Gastrocnemius medialis (tissue), 4 donors: ENCODE data around the gene BRWD1.

ENCODE experiments used
- CTCF ChIP-seq, 5 experiments: fragments of 450-650 bp in 3 of 5; fragments of 200-600 bp in 2 of 5; sonication (generic) in 2 of 5; IDR thresholded peaks in 4 of 5; conservative IDR thresholded peaks in 1 of 5; 1 replicate in 4 of 5; 2 replicates in 1 of 5; pipeline ENCODE4 v1.5.1; 2016 to 2019; ENCODE audit warnings: antibody characterized with exemption in 5 of 5, mild to moderate bottlenecking in 3 of 5, moderate library complexity in 3 of 5
- POLR2A ChIP-seq, 2 donors: fragments of 450-650 bp; IDR thresholded peaks; one replicate each; pipeline ENCODE4 v1.6.1; 2017; ENCODE audit warnings: antibody characterized with exemption in 2 of 2, mild to moderate bottlenecking in 2 of 2, moderate library complexity in 2 of 2

DNA sequence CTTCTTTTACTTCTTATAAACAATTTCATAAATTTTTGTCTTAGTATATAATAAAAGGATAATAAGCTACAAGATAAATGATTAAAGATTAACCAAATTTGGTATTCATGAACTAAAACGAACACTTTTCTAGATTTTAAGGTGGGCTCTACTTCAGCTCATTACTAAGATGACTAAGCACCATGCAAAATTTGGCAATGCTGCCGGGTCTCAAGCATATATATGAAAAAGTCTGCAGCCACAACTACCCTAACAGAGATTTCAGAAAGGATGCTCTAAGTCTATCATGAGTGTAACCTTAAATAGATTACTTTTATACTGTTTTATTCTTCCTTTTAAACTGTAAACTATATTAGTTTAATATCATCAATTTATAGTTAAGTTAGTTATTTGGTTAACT lies 47.8 kb downstream of the BRWD1 start:
- TF ChIP-seq CTCF (IDR thresholded peaks at IDR 0.05 in 4 of 5, conservative IDR thresholded peaks at IDR 0.05 in 1 of 5) (no peak), POLR2A (IDR thresholded peaks at IDR 0.05) (no peak)
